ENCODE measurements around the gene HOXA9.

The HOXA9 gene

GRCh38 chr7:27141137-27141922 lies 24.0 kb downstream of the HOXA9 start:
- no peak for DNase-seq

- no peak for DNase-seq
Observed at GRCh38 chr7:27140126-27140857, 25.0 kb downstream of the HOXA9 start.

DNA sequence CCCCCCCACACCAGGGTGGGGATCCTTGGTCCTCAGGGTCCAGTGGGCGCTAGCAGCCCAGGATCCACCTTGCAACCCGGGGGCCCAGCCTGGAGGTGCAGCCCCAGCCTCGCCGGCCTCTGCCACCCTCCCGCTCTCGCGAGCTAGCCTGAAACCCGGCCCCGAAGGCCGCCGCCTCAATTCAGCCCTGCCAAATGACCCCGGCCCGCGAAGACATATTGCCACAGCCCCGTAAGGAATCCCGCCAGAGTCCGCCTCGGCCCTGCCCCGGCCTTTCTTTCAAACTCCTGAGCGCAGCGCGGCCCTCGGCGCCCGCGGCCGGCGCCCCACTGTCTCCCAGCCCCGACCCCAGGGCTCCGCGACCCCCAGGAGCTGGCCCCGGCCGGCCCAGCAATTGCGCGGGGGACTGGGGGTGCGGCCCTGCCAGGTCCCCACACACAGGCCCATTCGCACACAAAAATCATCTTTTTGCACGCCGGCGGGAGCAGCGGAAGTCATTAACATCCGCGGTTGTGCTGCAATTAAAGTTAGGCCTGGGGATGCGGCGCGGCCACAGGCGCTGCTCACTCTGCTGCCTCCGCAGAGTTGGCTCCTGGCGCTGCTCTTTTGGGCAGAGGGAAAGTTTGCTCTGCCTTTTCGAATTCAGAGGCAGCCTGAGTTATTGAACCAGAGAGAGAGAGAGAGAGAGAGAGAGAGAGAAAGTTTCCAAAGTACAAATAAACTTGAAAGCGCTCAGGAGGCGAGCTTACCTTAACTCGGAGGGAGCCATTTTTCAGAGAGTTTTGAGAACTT lies 25.8 kb downstream of the HOXA9 start:
- no peak for DNase-seq

GRCh38 chr7:27138985-27139333 lies 26.4 kb downstream of the HOXA9 start:
- DNase-seq = no peak

GRCh38 chr7:27138472-27138871 lies 26.9 kb downstream of the HOXA9 start:
- no peak for DNase-seq

GRCh38 chr7:27137640-27138315 lies 27.6 kb downstream of the HOXA9 start:
- DNase-seq = no peak

DNA sequence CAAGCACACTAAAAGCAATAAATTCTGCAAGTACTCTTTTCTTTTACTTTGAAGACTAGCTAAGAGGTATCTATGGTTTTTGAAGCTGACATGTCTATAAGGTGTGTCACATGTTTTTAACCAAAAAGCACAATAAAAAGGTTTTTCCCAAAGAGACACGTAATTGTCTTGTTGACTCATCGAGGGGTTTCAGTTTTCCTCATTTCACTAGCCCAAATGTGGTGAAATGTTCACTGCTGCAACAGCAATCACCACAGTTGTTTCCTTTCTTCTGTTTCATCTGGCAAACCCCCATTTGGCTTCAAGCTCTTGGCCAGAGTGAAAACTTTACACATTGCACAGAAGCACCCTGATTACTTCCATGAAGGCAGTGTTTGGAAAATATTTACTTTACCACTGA lies 30.9 kb downstream of the HOXA9 start:
- DNase-seq = peak; percentile 83

- DNase-seq = no peak
Observed at GRCh38 chr7:27133409-27134231, 31.7 kb downstream of the HOXA9 start.

DNA sequence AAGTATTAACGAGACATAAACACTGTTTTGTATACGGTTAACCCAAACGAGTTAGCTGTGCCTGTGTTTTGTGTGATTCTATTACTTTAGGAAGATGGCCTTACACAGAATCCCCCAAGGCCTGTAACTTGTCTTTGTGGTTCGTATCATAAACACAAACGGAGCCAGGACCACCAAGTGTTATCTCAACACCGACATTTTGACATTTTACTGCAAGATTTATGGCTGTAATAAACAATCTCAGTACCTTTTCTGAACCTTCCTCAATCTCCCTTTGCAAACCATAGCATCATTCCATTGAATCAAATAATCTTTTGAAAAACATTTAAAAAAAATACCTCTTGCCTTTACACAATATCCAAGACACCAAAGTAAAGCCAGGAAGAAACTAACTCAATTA lies 32.4 kb downstream of the HOXA9 start:
- no peak for DNase-seq

GRCh38 chr7:27132214-27132613 lies 33.1 kb downstream of the HOXA9 start:
- DNase-seq = no peak

GRCh38 chr7:27131390-27131819 lies 33.9 kb downstream of the HOXA9 start:
- DNase-seq = no peak

GRCh38 chr7:27130540-27131389 lies 34.6 kb downstream of the HOXA9 start, which contains the start of gene HOXA4:
HOXA4 (minus strand) TSS chr7:27130757; CDS start chr7:27130733, 24 bp downstream.
- DNase-seq = peak; percentile 90

- DNase-seq = peak; percentile 59
Observed at GRCh38 chr7:27129729-27130539, 35.4 kb downstream of the HOXA9 start.

DNA sequence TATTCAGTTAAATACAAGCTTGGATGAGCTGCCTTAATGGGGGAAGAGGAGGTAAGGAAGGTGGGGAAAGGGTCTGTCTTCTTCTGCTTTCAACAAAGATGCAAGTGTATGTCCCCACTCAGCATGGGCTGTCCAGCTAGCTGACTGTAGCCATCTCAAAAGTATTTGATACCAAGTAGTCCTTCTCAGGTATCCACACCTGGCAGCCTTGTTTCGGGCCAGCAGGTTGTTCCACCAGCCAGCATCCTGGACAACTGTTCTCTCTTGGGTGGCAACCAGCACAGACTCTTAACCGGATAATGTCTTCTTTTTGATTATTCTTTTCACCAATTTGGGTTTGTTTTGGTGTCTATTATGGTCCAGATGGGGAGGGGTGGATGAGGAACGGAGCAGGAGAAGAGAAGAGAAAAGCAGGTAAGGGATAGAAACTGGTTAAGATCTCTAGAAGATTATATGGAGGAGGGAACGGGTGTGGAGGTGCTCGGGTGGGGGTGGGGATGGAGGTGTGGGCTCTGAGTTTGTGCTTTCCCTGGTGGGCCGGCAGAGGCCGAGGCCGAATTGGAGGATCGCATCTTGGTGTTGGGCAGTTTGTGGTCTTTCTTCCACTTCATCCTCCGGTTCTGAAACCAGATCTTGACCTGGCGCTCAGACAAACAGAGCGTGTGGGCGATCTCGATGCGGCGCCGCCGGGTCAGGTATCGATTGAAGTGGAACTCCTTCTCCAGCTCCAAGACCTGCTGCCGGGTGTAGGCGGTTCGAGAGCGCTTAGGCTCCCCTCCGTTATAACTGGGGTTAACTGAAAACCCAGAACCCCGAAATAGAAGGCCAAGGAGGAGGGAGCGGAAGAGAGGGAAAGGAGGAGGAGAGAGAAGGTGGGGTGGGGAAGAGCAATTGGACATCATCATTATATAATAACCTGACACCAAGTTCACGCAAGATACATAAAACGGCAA lies 36.3 kb downstream of the HOXA9 start:
- DNase-seq = no peak

- DNase-seq = no peak
Observed at GRCh38 chr7:27128034-27128433, 37.3 kb downstream of the HOXA9 start.

DNA sequence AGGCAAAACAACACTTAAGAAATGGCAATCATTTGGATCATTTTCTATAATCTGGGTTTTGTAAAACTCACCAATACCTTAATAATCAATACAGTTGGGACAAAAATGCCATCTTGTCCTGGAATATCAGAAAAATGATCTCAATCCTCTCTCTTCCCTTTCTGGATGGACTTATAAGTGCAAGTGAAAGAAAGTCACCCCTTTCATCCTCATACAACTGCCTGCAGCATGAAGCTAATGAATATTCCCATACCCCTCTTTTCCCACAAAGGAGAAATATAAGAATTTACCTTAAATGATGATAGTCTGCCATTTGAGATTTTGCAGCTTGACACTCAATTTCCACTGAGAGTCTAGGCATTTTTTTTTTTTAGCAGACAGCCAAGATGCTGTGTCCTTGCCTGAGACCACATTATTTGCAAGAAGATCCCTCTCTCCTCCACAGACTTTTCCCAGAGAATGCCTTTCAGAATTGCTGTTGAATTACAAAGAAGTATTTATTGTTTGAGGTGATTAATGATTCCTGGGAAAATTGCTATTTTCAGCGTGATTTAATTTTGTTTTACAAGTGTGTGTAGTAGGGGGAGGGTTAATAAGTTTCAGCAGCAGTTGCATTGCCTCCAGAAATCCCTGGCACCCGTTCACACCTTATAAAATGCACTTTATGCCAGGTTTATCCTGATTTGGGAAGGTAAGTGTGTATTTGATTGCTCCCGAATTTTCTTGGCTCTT lies 38.6 kb downstream of the HOXA9 start:
- DNase-seq = no peak

DNA sequence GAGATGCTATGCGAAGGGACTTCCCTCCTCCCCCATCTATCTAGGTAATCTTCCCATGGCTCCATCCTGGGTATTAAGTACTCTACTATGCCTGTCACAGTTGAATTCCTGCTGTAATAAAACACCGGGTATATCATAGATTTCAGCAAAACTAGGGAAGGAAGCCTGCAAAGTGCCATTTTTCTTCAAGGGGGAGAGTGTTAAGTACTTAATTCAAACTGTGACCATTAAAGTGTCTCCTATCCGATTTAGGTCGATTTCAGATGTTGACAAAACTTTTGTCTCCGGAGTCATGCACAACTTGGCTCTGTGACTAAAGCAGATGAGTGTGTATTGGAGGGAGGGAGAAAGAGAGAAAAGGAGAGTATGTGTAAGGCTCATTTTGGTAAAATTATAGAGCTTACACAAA lies 39.3 kb downstream of the HOXA9 start:
- no peak for DNase-seq
